GM18867 (cell line): ENCODE results near the gene GPR107.

Experiments used
- ATAC-seq: cut with Tn5 transposase; IDR thresholded peaks from one replicate; pipeline ENCODE4 v1.9.1; 2021; ENCODE audit warnings: mild to moderate bottlenecking, moderate library complexity; ENCODE audit not compliant: unreplicated experiment

GPR107 gene

DNA sequence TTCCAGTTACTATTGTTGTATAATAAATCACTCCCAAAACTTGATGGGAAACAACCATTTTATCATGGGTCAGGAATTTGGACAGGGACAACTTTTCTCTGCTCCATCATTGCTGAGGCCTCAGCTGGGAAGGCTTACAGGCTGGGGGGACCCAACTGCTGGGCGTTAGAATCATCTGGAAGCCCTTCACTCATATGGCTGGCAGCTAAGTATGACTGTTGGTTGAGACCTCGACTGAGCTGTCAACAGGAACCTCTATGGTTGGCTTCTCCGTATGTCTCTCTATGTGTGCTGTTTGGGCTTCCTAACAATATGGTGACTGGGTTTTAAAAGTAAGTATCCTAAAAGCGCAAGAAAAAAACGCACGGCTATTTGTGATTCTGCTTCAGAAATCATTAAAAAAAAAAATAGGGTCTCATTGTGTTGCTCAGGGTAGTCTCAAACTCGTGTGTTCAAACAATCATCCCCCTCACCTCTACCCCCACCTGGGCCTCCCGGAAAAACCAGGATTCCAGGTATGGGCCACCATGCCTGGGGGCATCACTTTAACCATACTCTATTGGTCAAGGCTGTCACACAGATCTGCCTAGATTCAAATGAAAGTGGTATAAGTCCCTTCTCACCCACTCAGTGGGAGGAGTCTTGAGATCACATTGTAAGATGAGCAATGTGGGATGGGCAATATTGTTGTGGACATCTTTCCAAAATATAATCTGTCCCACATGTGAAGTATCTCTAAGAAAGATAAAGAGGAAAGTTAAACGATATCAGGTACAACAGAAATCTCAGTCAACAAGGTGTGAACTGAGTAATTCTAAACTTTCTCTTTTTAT, 26.0 kb upstream of the GPR107 start:
- no peak for ATAC-seq

DNA sequence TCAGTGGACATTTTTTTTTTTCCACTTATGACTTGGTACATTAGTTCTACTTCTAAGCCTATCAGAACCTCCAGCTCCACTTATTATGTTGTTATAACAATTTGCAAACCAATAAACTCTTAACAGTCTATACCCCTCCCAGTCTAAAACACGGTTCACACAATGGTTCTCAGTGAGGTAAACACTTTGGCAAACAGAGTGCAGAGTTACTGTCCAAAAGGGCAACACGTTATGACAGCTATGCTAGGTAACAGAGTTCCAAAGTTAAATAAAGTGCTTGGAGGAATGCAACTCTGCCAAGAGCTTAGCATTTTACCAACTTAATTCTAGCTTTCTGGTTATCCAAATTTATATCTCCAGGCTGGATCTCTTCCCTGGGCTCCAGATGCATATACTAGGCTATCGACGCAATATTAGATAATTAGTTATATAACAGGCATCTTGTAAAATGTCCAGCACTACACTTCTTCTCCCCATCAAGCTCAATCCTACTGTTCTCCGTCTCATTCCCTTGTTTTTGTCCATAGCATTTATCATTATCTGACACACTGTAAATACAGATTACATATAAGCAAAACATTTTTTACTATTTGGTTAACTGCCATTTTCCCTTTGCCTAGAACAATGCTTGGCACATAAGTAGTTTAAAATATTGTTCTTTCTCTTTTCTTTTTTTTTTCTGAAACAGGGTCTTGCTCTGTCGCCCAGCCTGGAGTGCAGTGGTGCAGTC, 25.0 kb upstream of the GPR107 start:
- ATAC-seq: no peak

DNA sequence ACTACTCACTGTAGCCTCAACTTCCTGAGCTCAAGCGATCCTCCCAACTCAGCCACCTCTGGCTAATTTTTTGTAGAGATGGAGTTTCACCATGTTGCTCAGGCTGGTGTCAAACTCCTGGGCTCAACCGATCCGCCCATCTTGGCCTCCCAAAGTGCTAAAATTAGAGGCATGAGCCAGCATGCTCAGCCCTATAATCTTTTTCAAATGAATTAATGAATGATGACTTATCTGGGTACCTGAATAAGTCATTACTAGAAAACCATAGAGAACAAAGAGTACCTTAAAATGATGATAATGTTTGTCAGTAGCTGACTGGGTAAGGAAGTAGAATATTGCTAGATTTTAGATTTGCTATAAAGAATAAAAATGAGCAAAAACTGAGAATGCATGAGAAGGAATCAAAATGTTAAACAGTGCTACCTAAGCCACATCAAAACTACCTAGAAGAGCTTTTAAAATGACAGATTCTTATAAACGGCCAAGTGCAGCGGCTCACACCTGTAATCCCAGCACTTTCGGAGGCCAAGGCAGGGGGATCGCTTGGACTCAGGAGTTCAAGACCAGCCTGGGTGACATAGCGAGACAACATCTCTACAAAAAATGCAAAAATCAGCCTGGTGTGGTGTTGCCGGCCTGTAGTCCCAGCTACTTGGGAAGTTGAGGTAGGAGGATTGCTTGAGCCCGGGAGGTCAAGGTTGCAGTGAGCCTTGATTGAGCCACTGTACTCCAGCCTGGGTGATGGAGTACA, 24.3 kb upstream of the GPR107 start:
- ATAC-seq: no peak

DNA sequence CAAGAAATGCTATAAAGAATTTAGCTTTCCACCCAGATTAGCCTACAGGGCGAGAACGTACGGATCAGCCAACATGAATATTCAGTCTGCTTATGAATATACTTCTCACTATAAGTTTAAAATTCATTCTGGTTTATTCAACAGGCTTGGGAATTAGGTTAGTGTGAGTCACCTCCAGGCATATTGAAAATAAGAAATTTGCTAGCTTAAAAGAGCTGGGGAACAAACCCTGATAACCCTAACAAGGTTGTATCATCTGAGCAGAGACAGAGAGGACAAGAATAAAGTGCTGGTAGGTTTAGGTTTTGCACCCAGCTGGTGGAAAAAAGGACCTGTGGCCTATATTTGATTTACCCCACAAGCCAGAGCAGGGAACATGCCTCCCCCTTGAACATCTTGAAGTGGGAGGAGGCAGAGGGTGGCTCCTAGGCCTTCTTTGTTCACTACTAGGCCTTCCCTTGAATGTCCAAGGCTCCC, 23.0 kb upstream of the GPR107 start:
- ATAC-seq: no peak

DNA sequence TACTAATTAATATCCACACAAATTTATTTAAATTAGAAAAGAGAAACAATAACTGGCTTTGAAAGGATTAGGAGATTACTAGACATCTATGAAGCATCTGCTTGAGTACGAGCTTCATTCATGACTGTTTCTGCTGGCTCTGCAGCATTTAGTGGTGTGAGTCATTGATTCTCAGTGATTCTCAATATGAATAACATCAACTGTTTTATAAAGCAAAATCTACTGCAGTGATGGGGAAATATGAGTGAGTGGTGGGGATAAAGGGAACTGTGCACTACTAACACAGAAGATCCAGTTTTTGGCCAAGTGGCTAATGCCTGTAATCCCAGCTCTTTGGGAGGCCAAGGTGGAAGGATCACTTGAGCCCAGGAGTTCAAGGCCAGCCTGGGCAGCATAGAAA, 19.1 kb upstream of the GPR107 start:
- no peak for ATAC-seq

DNA sequence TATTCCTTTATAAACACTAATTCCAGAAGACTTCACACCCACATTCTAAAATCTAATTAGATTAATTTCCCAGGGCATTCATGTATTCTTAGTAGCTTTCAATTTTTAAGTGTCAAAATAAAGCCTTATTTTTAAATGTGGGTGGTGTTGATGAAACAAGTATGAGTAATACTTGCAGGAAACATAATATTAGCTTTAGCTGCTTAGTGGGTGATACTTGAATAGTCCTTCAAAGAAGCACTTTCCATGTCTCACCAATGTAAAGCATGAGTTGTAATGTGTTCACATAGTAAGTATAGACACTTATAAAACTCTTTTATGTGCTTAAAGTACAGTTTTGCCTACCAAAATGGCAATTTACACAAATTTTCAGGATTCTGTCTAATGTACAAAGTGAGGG, 17.6 kb upstream of the GPR107 start:
- ATAC-seq: no peak

DNA sequence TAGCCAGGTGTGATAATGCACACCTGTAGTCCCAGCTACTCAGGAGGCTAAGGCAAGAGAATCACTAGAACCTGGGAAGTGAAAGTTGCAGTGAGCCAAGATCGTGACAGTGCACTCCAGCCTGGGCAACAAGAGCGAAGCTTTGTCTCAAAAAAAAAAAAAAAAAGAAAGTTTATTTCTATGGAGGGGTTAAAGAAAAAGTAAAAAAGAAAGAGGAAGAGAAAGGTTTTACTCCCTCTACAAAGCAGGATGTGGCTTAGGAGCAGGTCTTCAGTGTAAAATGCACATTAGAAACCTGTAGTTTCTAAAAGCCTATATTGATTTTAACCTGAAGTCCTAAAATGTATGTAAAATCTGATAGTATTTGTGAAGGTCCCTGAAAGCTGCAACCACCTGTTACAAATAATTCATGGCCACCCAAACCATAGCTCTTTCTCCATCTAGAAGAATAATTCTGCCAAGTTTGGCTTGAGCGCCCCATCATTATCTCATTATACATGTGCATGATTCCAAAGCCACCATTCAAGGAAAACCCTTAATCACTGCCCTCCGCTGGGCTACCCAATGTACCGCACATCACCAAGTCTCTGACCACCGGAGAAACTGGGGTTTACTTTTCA, 14.1 kb upstream of the GPR107 start:
- ATAC-seq: peak; percentile 27

DNA sequence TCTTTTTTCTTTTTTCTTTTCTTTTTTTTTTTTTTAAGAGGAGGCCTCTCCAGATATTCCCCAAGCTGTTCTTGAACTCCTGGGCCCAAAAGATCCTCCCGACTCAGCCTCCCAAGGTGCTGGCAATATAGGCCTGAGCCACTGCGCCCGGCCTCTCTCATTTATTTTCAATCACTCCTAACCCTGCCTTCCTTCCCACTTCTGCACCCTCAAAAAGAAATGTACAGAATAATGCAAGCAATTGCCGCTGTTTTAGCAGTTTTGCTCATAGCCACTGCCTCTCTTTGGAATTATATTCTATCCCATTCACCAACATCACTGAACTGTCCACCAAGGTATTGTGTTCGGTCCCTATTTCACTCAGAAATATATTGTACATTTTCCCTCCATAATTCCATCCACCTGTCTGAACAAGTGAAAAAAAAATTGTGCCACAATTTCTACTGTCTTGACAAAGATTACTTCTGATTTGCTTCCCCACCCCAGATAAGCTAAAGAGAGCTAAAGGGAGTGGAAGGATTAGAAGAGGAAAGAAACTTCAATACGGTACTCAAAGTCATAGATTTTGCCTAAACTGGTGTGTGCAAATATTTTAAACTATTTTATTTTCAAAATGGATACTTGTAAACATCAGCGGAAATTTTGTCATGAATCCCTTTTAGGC, 12.6 kb upstream of the GPR107 start:
- ATAC-seq: no peak

DNA sequence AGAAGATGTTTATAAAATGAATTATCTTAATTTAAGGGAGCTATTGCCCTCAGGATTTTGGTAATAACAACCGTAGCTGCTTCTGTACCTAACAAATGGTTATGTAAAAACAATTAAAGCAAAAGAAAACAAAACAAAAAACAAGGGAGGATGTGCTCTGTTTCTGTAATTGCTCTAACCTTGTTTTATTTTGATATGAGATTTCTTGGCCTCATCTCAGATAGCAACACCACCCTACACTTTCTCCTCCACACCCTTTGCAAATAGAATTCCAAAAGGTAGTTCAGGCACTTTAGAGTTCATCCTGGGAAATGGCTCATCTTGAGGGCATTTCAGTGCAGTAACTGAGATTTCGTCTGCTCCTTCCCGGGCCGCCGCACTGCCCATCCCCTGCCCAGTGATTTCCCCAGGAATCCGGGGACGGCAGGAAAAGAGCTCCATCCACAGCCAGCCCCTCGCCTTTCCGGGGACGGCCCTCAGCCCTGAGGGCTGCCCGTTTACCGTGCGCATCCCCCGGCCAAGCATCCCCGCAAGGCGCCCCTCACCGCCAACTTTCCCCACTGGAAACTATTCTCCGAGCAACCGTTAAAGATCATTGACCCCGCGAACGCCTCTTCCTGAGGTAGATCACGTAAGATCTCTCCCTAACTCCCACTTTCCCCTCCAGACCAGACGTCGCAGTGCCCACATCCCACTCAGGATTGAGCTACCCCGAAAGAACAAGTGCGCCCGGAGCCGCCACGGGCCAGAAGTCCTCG, 11.9 kb upstream of the GPR107 start:
- ATAC-seq: no peak

DNA sequence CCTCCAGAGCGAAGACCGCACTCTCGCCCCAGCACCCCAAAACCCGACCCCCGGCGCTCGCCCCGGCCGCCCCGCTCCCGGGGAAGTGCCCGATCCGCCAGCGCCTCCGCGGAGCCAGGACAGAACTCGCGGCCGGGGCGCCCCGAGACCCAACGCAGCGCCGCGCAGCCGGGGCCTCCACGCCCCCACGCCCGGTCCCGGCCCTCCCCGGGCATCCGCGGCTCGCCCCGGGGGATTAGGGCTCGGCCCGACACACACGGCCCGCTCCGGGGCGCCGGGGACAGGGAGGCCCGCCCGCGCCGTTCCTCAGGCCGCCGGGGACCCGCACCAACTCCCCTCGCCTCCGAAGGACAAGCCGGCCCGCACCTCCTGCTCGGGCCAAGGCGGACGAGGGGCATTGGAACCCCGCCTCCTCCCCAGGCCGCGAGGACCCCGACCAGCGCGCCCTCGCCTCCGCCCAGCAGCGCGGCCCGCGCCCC, 11.3 kb upstream of the GPR107 start:
- ATAC-seq: no peak

DNA sequence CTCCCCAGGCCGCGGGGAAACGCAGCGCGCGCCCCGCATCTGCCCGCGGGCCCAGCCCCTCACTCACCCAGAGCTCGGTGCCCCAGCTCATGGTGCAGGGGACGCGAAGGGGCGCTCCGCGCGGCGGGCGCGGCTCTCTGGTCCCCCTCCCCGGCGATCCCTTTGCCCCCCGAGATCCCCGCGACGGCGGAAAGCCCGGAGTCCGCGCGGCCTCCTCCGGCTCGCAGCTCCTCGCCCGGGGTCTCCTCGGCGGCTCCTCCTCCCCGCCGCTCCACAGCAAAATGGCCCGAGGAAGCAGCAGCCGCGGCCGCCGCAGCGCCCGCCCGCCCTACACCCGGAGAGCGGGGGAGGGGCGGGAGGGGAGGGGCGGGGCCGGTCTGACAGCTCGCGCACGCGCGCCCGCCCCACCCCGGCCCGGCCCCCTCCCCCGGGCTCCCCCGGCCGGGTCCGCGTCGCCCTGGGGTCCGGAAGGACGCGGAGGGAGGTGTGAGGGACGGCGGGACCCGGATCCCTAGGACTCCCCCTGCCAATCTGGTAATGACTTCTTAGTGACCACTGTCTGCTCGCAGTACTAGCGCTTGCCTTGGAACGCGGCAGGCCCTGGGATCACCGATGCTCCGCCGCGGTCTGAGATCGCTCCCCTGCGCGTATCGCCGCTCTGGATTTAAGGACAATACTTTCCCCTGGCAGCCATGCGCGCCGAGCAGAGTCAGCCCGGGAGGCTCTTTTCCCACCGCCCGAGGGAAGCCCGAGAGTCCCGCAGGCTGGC, 10.6 kb upstream of the GPR107 start, which contains the start of gene FNBP1:
Gene FNBP1 (minus strand): TSS at position 305 of the 769 bp plus-strand sequence. CDS start 214 bp downstream, at position 91.
- ATAC-seq: peak; percentile 36

DNA sequence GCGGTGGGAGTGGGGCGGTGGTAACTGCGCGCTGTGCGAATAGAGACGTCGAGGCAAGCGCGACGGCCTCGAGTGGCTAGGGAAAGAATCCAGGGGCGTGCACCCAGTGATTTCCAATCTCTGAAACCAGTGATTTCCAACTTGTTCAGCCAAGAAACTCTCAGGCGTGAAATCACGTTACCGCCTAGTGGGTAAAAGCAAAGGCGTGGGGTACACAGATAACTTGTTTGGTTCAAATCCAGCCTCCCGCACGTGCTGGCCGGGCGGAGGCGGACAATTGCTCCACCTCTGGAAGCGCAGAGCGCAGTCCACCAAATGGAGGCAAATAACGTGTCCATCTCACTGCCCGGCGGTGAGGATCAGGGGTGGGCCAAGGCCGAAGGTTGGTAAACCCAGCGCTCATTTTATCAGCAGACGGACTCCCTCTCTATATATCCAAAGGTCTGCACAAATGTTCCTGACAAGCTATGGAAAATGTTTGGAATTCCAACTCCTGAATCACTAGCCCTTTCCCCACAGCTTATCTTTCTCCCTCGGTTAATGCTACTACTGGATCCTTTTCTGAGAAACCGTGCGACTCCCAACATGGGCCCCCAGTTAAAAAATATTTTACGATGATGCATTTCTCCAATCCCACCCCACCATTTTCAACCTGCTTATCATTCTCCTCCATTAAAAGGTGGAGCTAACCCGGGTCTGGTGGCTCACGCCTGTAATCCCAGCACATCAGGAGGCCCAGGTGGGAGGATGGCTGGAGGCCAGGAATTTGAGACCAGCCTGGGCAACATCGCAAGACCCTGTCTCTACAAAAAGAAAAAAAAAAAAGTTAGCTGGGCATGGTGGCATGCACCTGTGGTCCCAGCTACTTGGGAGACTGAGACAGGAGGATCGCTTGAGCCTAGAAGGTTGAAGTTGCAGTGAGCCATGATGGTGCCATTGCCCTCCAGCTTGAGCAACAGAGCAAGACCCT, 9.8 kb upstream of the GPR107 start:
- ATAC-seq: no peak

DNA sequence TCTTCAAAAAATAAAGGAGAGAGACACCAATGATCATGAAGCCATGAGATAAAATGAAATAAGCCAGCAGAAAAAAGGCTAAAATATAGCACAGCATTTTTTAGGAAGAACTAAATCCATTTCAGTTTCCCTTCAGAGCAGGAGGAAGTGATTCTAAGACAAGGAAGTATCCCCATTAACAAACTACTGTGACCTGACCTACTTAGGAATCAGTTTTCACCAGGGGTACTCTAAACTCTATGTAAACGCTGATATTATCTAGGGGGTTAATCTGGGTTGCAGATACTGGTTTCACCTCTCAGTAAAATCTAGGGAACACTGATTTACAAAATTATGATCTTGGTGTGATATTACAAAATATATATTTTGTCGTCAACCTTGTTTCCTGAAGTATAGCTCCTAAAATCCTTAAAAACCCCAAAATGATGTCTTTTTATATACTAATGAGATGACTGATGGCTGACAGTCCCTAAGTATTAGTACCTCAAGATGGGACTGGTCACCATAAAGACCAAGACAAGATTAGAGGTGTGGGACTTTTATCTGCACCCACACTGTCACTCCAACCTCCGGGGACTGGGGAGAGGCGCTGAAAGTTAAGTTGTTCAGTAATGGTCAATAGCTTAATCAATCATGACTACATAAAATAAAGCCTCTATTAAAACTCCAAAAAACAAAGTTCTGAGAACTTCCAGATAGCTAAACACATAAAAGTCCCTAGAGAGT, 7.8 kb upstream of the GPR107 start:
- ATAC-seq: no peak

DNA sequence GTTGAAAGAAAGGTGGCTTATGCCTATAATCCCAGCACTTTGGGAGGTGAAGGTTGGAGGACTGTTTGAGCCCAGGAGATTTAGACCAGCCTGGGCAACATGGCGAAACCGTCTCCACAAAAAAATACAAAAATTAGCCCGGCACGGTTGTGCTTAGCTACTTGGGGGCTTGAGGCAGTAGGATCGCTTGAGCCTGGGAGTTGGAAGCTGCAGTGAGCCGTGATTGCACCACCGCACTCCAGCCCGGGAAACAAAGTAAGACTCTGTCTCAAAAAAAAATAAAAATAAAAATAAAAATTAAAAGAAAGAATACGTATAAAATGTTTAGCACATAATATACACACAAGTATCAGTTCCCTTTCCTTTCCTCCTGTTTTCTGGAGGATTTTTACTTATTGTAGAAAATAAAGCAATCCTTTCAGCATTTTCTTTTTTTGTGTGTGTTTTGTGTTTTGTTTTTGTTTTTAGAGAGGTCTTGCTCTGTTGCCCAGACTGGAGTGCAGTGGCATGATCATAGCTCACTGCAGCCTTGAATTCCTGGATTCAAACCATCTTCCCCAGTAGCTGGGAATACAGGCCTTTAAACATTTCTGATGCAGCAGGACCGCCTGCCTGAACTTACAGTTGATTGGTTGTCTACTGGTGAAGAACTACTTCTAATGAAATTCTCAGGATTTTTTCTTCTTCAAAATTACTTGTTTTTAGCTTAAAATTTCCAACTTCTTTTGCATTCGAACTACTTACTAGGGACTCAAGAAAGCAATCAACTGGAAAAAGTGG, 4.1 kb upstream of the GPR107 start:
- ATAC-seq: no peak

DNA sequence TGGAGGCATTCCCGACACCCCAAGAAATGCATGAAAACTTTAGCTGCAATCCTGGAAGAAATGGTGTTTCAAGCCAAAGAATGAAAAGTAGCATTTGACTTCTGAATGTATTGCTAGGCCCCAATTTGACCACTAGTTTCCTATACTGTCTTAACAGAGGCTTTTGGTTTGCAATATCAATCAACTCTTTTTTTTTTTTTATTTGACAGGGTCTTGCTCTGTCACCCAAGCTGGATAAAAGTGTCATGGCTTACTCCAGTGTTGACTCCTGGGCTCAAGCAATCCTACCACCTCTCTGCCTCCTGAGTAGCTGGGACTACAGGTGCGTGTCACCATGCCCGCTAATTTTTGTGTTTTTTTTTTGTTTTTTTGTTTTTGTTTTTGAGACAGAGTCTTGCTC, 3.2 kb upstream of the GPR107 start:
- no peak for ATAC-seq

DNA sequence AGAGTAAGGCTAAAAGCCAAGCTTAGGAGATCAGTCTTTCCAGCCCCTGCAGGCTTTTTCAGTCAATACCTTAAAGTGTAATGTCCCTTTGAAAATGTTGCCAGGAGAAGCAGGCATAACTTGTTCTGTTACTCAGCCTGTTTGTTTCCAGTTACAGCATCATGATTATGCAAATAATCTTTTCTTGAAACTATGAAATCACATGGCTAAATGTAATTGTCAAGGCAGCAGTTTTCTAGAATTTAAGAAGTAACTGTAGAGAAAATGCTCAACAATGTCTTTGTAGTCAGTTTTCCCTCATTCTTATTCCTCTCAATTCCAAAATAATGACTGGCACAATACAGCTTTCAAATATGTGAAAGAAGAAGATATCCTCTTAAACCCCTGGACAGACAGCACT, 1.9 kb upstream of the GPR107 start:
- ATAC-seq: no peak
